ENCODE results near the gene PACSIN3.
"Not testable (repeated sequence)": the region's sequence is repeated elsewhere in the genome, so short reads cannot be mapped to it uniquely, and the experiment has no call there.

PACSIN3 gene

GRCh38 chr11:47212938-47213337, 26.7 kb upstream of the PACSIN3 start:
- no peak for TF ChIP-seq CTCF (conservative IDR thresholded peaks at IDR 0.05; ENCODE audit: low read depth, low read length)
- H3K4me3 ChIP-seq (ENCODE audit: low read length) = no peak overlapping the region
- DNase-seq (ENCODE audit: low read depth) = no peak

- H3K4me3 ChIP-seq (ENCODE audit: low read length) = no peak overlapping the region
- no peak for TF ChIP-seq CTCF (conservative IDR thresholded peaks at IDR 0.05; ENCODE audit: low read depth, low read length)
- no peak for DNase-seq (ENCODE audit: low read depth)
Measured at GRCh38 chr11:47208628-47209027, 22.4 kb upstream of the PACSIN3 start.

- DNase-seq (ENCODE audit: low read depth); H3K4me3 ChIP-seq (ENCODE audit: low read length): not testable (repeated sequence)
Measured at GRCh38 chr11:47208008-47208552, 21.8 kb upstream of the PACSIN3 start.

- no peak for DNase-seq (ENCODE audit: low read depth)
- no peak for TF ChIP-seq CTCF (conservative IDR thresholded peaks at IDR 0.05; ENCODE audit: low read depth, low read length)
- no peak overlapping the region for H3K4me3 ChIP-seq (ENCODE audit: low read length)
Measured at GRCh38 chr11:47207459-47207858, 21.2 kb upstream of the PACSIN3 start.

GRCh38 chr11:47206577-47206976, 20.3 kb upstream of the PACSIN3 start:
- DNase-seq (ENCODE audit: low read depth); H3K4me3 ChIP-seq (ENCODE audit: low read length): not testable (repeated sequence)

GRCh38 chr11:47204637-47204989, 18.4 kb upstream of the PACSIN3 start:
- TF ChIP-seq CTCF (conservative IDR thresholded peaks at IDR 0.05; ENCODE audit: low read depth, low read length) = no peak
- H3K4me3 ChIP-seq (ENCODE audit: low read length) = no peak overlapping the region
- DNase-seq (ENCODE audit: low read depth) = no peak

- no peak for TF ChIP-seq CTCF (conservative IDR thresholded peaks at IDR 0.05; ENCODE audit: low read depth, low read length)
- no peak for DNase-seq (ENCODE audit: low read depth)
- H3K4me3 ChIP-seq (ENCODE audit: low read length) = no peak overlapping the region
Measured at GRCh38 chr11:47202576-47202975, 16.3 kb upstream of the PACSIN3 start.

GRCh38 chr11:47201015-47201414, 14.8 kb upstream of the PACSIN3 start:
- TF ChIP-seq CTCF (conservative IDR thresholded peaks at IDR 0.05; ENCODE audit: low read depth, low read length) = no peak
- H3K4me3 ChIP-seq (ENCODE audit: low read length) = no peak overlapping the region
- no peak for DNase-seq (ENCODE audit: low read depth)

- DNase-seq (ENCODE audit: low read depth); H3K4me3 ChIP-seq (ENCODE audit: low read length): not testable (repeated sequence)
Measured at GRCh38 chr11:47198161-47198560, 11.9 kb upstream of the PACSIN3 start.
